ENCODE measurements around the gene ATF1. TPM values are rescaled to one million over a fixed set of nuclear protein-coding genes. Genes with fewer than 3 reads are reported as not detected.
A peak's percentile ranks its signal among the peaks of the same experiment; 100 is the strongest.
"Not testable (repeated sequence)": the region's sequence is repeated elsewhere in the genome, so short reads cannot be mapped to it uniquely, and the experiment has no call there.

ATF1 gene
- total RNA-seq, 4 donors from 2014 or later: 14.5 to 44.6 (median 18.5) TPM

DNA sequence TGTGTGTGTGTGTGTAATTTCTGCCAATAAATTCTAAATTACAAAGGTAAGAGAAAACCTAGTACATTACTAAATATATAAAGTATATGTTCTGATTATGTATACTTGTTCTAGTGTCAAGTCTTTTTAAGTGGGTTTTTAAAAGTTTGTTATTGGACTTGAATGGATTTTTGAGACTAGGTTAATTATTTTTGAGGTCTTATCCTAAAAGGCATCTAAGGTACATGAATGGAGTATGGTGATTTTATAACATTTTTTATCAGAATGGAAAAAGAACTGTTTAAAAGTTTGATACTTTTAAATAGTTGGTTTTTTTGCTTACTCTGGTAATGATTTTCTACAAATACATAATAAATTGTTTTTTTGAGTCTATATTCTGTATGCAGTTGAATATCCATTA is 56.3 kb downstream of the ATF1 start:
- H3K27me3 ChIP-seq: no peaks in the 10 kb centered on the region
- no peak overlapping the region for H3K4me3 ChIP-seq
- no peak for DNase-seq
- H3K4me1 ChIP-seq: no peaks in the 10 kb centered on the region
- peaks cover 0 to 44% (median 0%) of the 10 kb centered on the region in 3 donors for H3K36me3 ChIP-seq
- H3K9me3 ChIP-seq: no peaks in the 10 kb centered on the region
- H3K27ac ChIP-seq: no peak overlapping the region
- TF ChIP-seq CTCF (IDR thresholded peaks at IDR 0.05) (no peak), POLR2A (IDR thresholded peaks at IDR 0.05) (no peak)

GRCh38 chr12:50822082-50822481 is 58.2 kb downstream of the ATF1 start:
- no peak for DNase-seq
- Histone ChIP-seq H3K27me3 (no peaks in the 10 kb centered on the region), H3K27ac (no peak overlapping the region), H3K9me3 (no peaks in the 10 kb centered on the region), H3K4me3 (no peak overlapping the region), H3K4me1 (no peaks in the 10 kb centered on the region), H3K36me3 (peaks cover 0 to 25% (median 0%) of the 10 kb centered on the region in 3 donors)
- TF ChIP-seq POLR2A (IDR thresholded peaks at IDR 0.05): no peak

DNA sequence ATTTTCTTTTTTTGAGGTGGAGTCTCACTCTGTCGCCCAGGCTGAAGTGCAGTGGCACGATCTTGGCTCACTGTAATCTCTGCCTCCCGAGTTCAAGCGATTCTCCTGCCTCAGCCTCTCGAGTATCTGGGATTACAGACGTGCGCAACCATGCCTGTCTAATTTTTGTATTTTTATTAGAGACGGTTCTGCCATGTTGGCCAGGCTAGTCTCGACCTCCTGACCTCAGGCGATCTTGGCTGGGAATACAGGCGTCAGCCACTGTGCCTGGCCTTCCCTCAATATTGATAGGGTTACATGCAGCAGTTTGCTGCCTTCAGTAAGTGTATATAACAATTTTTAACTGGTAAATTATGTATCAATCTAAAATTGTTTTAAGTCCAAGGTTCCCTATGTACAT is 59.8 kb downstream of the ATF1 start:
- H3K9me3 ChIP-seq, H3K4me1 ChIP-seq, DNase-seq, H3K27ac ChIP-seq, H3K27me3 ChIP-seq, H3K4me3 ChIP-seq: not testable (repeated sequence)
- H3K36me3 ChIP-seq: peaks cover 0 to 12% (median 0%) of the 10 kb centered on the region in 3 donors

GRCh38 chr12:50824914-50825313 is 61.0 kb downstream of the ATF1 start:
- no peak for DNase-seq
- Histone ChIP-seq H3K4me3 (no peak overlapping the region), H3K27ac (peak overlapping the region in 2 of 4 donors; percentile 2 to 7), H3K9me3 (no peaks in the 10 kb centered on the region), H3K4me1 (no peaks in the 10 kb centered on the region), H3K27me3 (no peaks in the 10 kb centered on the region), H3K36me3 (peaks cover 0 to 3% (median 0%) of the 10 kb centered on the region in 3 donors)
- TF ChIP-seq POLR2A (IDR thresholded peaks at IDR 0.05): no peak
- TF ChIP-seq CTCF (IDR thresholded peaks at IDR 0.05): no peak

DNA sequence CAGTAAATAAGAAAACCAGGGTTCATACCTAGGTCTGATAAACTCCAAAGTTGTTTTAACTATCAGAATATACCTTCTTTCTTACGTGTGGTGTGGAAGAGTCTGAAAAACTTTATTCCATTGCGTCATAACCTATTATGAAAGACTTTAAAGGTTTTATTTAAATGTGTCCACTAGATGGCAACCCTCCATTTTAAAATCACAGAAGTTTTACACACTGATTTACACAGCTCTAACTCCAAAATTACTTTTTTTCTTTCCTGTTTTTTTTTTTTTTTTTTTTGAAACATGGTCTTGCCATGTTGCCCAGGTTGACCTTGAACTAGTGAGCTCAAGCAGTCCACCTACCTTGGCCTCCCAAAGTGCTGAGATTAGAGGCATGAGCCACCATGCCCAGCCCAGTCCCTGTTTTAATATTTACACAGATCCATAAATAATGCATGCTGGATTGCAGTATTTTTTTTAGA is 61.5 kb downstream of the ATF1 start:
- TF ChIP-seq CTCF (IDR thresholded peaks at IDR 0.05) (peak; percentile 20 to 86 (median 69)), POLR2A (IDR thresholded peaks at IDR 0.05) (no peak)
- DNase-seq: no peak
- peak overlapping the region in 2 of 4 donors; percentile 2 to 7 for H3K27ac ChIP-seq
- H3K27me3 ChIP-seq: no peaks in the 10 kb centered on the region
- H3K4me3 ChIP-seq: no peak overlapping the region
- no peaks in the 10 kb centered on the region for H3K9me3 ChIP-seq
- H3K4me1 ChIP-seq: no peaks in the 10 kb centered on the region
- no peaks in the 10 kb centered on the region for H3K36me3 ChIP-seq

GRCh38 chr12:50828121-50828520 is 64.2 kb downstream of the ATF1 start:
- Histone ChIP-seq H3K36me3 (no peaks in the 10 kb centered on the region), H3K4me3 (no peak overlapping the region), H3K27me3 (no peaks in the 10 kb centered on the region), H3K9me3 (no peaks in the 10 kb centered on the region), H3K4me1 (no peaks in the 10 kb centered on the region), H3K27ac (no peak overlapping the region)
- DNase-seq: no peak
- TF ChIP-seq CTCF (IDR thresholded peaks at IDR 0.05) (no peak), POLR2A (IDR thresholded peaks at IDR 0.05) (no peak)

GRCh38 chr12:50828886-50829285 is 65.0 kb downstream of the ATF1 start:
- Histone ChIP-seq H3K9me3 (peaks cover 0 to 4% (median 0%) of the 10 kb centered on the region in 4 donors), H3K36me3 (no peaks in the 10 kb centered on the region), H3K4me1 (no peaks in the 10 kb centered on the region), H3K27ac (no peak overlapping the region), H3K27me3 (no peaks in the 10 kb centered on the region), H3K4me3 (no peak overlapping the region)
- DNase-seq: no peak
- TF ChIP-seq POLR2A (IDR thresholded peaks at IDR 0.05) (no peak), CTCF (IDR thresholded peaks at IDR 0.05) (no peak)

GRCh38 chr12:50833801-50834200 is 69.9 kb downstream of the ATF1 start:
- H3K9me3 ChIP-seq, DNase-seq, H3K36me3 ChIP-seq, H3K4me1 ChIP-seq, H3K4me3 ChIP-seq, H3K27me3 ChIP-seq, H3K27ac ChIP-seq: not testable (repeated sequence)
